ES-I3 (cell line): ENCODE results near the gene KCND3.

Source experiments
- H3K36me3 ChIP-seq: 2 replicates; pipeline ENCODE4 v1.6.1; 2013; ENCODE audit warnings: mild to moderate bottlenecking, low read length, control low read depth, moderate library complexity; ENCODE audit not compliant: insufficient read depth
- H3K4me1 ChIP-seq: 2 replicates; pipeline ENCODE4 v1.6.1; 2013; ENCODE audit warnings: mild to moderate bottlenecking, control low read depth, low read length; ENCODE audit not compliant: insufficient read depth
- H3K9ac ChIP-seq: 2 replicates; pipeline ENCODE4 v1.6.1; 2013; ENCODE audit warnings: low read depth, mild to moderate bottlenecking, low read length, moderate library complexity
- H3K9me3 ChIP-seq: 2 replicates; pipeline ENCODE4 v1.6.1; 2013; ENCODE audit warnings: mild to moderate bottlenecking, low read length, moderate library complexity; ENCODE audit not compliant: control insufficient read depth, insufficient read depth

KCND3 gene

GRCh38 chr1:112001436-112001835 lies 12.0 kb upstream of the KCND3 start:
- Histone ChIP-seq H3K9ac (no peak overlapping the region), H3K9me3 (no peaks in the 10 kb centered on the region), H3K4me1 (peaks cover 17% of the 10 kb centered on the region), H3K36me3 (no peaks in the 10 kb centered on the region)

- no peak overlapping the region for H3K9ac ChIP-seq
- no peaks in the 10 kb centered on the region for H3K9me3 ChIP-seq
- peaks cover 3% of the 10 kb centered on the region for H3K4me1 ChIP-seq
- H3K36me3 ChIP-seq = no peaks in the 10 kb centered on the region
These were observed 10.6 kb upstream of the KCND3 start for GRCh38 chr1:112000048-112000447.

GRCh38 chr1:111998332-111998731 lies 8.9 kb upstream of the KCND3 start:
- H3K9ac ChIP-seq = no peak overlapping the region
- H3K9me3 ChIP-seq = no peaks in the 10 kb centered on the region
- H3K4me1 ChIP-seq = no peaks in the 10 kb centered on the region

GRCh38 chr1:111992476-111992875 lies 3.0 kb upstream of the KCND3 start:
- Histone ChIP-seq H3K4me1 (no peaks in the 10 kb centered on the region), H3K9me3 (no peaks in the 10 kb centered on the region), H3K9ac (no peak overlapping the region), H3K36me3 (no peaks in the 10 kb centered on the region)

More at GRCh38 chr1:111998332-111998731, 8.9 kb upstream of the KCND3 start:
- H3K36me3 ChIP-seq = no peaks in the 10 kb centered on the region

GRCh38 chr1:111990878-111991718 lies 1.6 kb upstream of the KCND3 start:
- no peaks in the 10 kb centered on the region for H3K36me3 ChIP-seq
- no peaks in the 10 kb centered on the region for H3K9me3 ChIP-seq
- H3K4me1 ChIP-seq = no peaks in the 10 kb centered on the region
- H3K9ac ChIP-seq = peak overlapping the region; percentile 37; the same call in 1 of the 2 replicates

- H3K9ac ChIP-seq = peak overlapping the region; percentile 37
These were observed 784 bp upstream of the KCND3 start for GRCh38 chr1:111990026-111990877.

GRCh38 chr1:111988743-111989453 lies 570 bp downstream of the KCND3 start:
- no peaks in the 10 kb centered on the region for H3K4me1 ChIP-seq
- no peaks in the 10 kb centered on the region for H3K9me3 ChIP-seq
- H3K36me3 ChIP-seq = no peaks in the 10 kb centered on the region
- peak overlapping the region; percentile 26 for H3K9ac ChIP-seq

More at GRCh38 chr1:111990026-111990877, 784 bp upstream of the KCND3 start:
- Histone ChIP-seq H3K4me1 (no peaks in the 10 kb centered on the region), H3K9me3 (no peaks in the 10 kb centered on the region), H3K36me3 (no peaks in the 10 kb centered on the region)

GRCh38 chr1:111988377-111988742 lies 1.1 kb downstream of the KCND3 start:
- Histone ChIP-seq H3K4me1 (no peaks in the 10 kb centered on the region), H3K9ac (peak overlapping the region; percentile 26; the same call in 1 of the 2 replicates), H3K9me3 (no peaks in the 10 kb centered on the region), H3K36me3 (no peaks in the 10 kb centered on the region)

GRCh38 chr1:111987502-111987901 lies 2.0 kb downstream of the KCND3 start:
- H3K9ac ChIP-seq = no peak overlapping the region
- no peaks in the 10 kb centered on the region for H3K9me3 ChIP-seq
- no peaks in the 10 kb centered on the region for H3K4me1 ChIP-seq
- H3K36me3 ChIP-seq = no peaks in the 10 kb centered on the region

- H3K9me3 ChIP-seq = no peaks in the 10 kb centered on the region
- peaks cover 5% of the 10 kb centered on the region; the same call in 1 of the 2 replicates for H3K4me1 ChIP-seq
- no peak overlapping the region for H3K9ac ChIP-seq
- no peaks in the 10 kb centered on the region for H3K36me3 ChIP-seq
These were observed 6.0 kb downstream of the KCND3 start for GRCh38 chr1:111983500-111983899.

- peaks cover 5% of the 10 kb centered on the region; the same call in 1 of the 2 replicates for H3K4me1 ChIP-seq
- H3K9me3 ChIP-seq = no peaks in the 10 kb centered on the region
- H3K36me3 ChIP-seq = no peaks in the 10 kb centered on the region
- H3K9ac ChIP-seq = no peak overlapping the region
These were observed 7.0 kb downstream of the KCND3 start for GRCh38 chr1:111982428-111982827.

- Histone ChIP-seq H3K36me3 (no peaks in the 10 kb centered on the region), H3K9ac (no peak overlapping the region), H3K9me3 (no peaks in the 10 kb centered on the region), H3K4me1 (peaks cover 5% of the 10 kb centered on the region; the same call in 1 of the 2 replicates)
These were observed 7.6 kb downstream of the KCND3 start for GRCh38 chr1:111981871-111982270.

- Histone ChIP-seq H3K4me1 (peaks cover 5% of the 10 kb centered on the region; the same call in 1 of the 2 replicates), H3K9me3 (no peaks in the 10 kb centered on the region), H3K36me3 (no peaks in the 10 kb centered on the region), H3K9ac (no peak overlapping the region)
These were observed 8.4 kb downstream of the KCND3 start for GRCh38 chr1:111981090-111981489.

- Histone ChIP-seq H3K9ac (no peak overlapping the region), H3K4me1 (peaks cover 5% of the 10 kb centered on the region; the same call in 1 of the 2 replicates), H3K36me3 (no peaks in the 10 kb centered on the region), H3K9me3 (no peaks in the 10 kb centered on the region)
These were observed 8.8 kb downstream of the KCND3 start for GRCh38 chr1:111980686-111981085.
